Thoracic aorta endothelial cell (primary cell): ENCODE data around the gene BIRC3. TPM values are rescaled to one million over a fixed set of nuclear protein-coding genes. Genes with fewer than 3 reads are reported as not detected.

Source experiments
- small RNA-seq: library from RNA; depleted of rRNA; stranded (forward); fragments of <200 nt; gene quantifications from one replicate; pipeline ENCODE3, GENCODE V24; 2012
- total RNA-seq: library from RNA; depleted of rRNA; stranded (reverse); fragments of >200 nt; gene quantifications from 2 replicates; pipeline ENCODE4 v1.2.3, GENCODE V29; 2012

Gene BIRC3
- 3.1 and 3.4 TPM in 2 replicates for total RNA-seq

GRCh38 chr11:102317099-102317767 lies at the start of gene BIRC3:
TSS of gene BIRC3 (plus strand) at chr11:102317484. CDS start at chr11:102324510, 7,026 bp downstream.

DNA sequence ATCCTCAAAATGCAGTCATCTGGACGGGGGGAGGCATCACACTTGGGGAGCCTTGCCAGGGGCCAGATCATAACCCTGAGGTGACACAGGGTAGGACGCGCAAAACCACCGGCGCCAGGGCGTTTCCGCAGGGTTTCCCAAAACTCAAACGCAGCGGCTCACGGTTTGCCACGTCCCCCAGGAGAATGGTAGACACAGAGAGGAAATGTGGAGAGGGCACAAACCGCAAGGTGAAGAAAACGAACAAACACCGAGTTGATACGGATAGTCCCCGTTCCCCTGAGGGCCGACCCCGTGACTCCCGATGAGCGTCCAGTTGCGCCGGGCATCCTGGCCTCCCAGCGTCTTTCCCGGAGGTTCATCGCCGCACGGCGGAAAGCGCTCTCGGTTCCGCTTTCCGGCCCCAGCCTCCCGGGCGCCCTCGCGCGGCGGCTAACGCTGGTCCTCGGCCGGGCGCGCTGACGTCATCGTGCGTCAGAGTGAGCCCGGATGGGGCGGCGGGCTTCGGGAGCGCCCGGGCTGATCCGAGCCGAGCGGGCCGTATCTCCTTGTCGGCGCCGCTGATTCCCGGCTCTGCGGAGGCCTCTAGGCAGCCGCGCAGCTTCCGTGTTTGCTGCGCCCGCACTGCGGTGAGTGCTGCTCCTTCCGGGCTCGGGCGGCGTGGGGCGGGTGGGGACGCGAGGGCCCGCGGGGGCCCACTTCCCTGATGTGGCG lies 29.6 kb downstream of the BIRC3 start, which contains the start of gene BIRC2:
Gene BIRC2, plus strand, starts transcription at position 467 of the 714 bp plus-strand sequence. CDS start 2,641 bp downstream, outside the sequence.

Small RNA genes lying within 50 kb of the gene (small RNA-seq; reads per million reads assigned to genes)
- gene AP000942.3 (not detected), gene AP000942.4 (not detected), gene RNU6-952P (not detected)

Other genes starting within 250 kb of the BIRC3 start
- 34.3 and 57.7 TPM in 2 replicates for gene YAP1, start 207.0 kb upstream of the BIRC3 start, total RNA-seq
- 84.1 and 95.6 TPM in 2 replicates for gene BIRC2, start 29.7 kb downstream of the BIRC3 start, total RNA-seq
- gene TMEM123, start 135.3 kb downstream of the BIRC3 start, total RNA-seq = 242 and 254 TPM in 2 replicates
- gene MMP7, start 213.3 kb downstream of the BIRC3 start, total RNA-seq = 0.57 TPM in 1 of 2 replicates, not detected in the other